GM12865 (cell line): ENCODE results near the gene RNF111.

Experiments
- DNase-seq: peaks from one replicate; pipeline ENCODE4 v3.0.0; 2010; ENCODE audit warnings: low read depth
- H3K4me3 ChIP-seq: 2 replicates; pipeline ENCODE4 v1.5.1; 2011; ENCODE audit warnings: mild to moderate bottlenecking, low read depth, low read length, control low read depth
- TF ChIP-seq, protein P1 (sequence below): IDR thresholded peaks from 2 replicates; pipeline ENCODE4 v1.5.1; 2011; ENCODE audit warnings: low read length, control low read depth, low read depth, inconsistent platforms; ENCODE audit not compliant: insufficient read depth; ENCODE audit errors: missing control alignments

RNF111 gene

GRCh38 chr15:59051873-59052861 lies 64.7 kb downstream of the RNF111 start:
- TF ChIP-seq, protein P1, sequence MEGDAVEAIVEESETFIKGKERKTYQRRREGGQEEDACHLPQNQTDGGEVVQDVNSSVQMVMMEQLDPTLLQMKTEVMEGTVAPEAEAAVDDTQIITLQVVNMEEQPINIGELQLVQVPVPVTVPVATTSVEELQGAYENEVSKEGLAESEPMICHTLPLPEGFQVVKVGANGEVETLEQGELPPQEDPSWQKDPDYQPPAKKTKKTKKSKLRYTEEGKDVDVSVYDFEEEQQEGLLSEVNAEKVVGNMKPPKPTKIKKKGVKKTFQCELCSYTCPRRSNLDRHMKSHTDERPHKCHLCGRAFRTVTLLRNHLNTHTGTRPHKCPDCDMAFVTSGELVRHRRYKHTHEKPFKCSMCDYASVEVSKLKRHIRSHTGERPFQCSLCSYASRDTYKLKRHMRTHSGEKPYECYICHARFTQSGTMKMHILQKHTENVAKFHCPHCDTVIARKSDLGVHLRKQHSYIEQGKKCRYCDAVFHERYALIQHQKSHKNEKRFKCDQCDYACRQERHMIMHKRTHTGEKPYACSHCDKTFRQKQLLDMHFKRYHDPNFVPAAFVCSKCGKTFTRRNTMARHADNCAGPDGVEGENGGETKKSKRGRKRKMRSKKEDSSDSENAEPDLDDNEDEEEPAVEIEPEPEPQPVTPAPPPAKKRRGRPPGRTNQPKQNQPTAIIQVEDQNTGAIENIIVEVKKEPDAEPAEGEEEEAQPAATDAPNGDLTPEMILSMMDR, result no peak
- no peak for DNase-seq
- H3K4me3 ChIP-seq, result no peak overlapping the region

DNA sequence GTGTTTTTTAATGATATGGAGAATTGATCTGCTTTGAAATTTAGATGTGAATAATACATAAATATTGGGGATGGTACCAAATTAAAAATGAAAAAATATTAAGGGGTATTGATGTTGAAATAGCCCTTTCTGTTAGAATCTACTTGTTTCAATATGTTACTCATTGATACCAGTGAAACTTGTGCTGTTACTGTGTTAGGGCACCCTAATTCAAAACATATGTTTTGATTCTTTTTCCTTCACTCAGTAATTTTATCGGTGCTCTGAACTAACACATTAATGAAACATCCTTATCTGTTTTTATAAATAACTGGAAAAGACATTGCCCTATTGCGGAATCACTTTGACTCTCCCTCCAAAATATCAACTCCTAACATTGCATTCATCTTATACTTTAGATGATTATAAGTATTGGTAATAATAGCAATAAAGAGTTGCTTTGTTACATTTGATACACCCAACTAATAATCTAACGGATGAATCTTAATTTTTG lies 65.5 kb downstream of the RNF111 start:
- DNase-seq, result no peak
- no peak overlapping the region for H3K4me3 ChIP-seq
- TF ChIP-seq, protein P1, result no peak

- DNase-seq, result peak; percentile 43
- H3K4me3 ChIP-seq, result no peak overlapping the region
- TF ChIP-seq, protein P1, result no peak
Measured at GRCh38 chr15:59053482-59053881, 66.0 kb downstream of the RNF111 start.

DNA sequence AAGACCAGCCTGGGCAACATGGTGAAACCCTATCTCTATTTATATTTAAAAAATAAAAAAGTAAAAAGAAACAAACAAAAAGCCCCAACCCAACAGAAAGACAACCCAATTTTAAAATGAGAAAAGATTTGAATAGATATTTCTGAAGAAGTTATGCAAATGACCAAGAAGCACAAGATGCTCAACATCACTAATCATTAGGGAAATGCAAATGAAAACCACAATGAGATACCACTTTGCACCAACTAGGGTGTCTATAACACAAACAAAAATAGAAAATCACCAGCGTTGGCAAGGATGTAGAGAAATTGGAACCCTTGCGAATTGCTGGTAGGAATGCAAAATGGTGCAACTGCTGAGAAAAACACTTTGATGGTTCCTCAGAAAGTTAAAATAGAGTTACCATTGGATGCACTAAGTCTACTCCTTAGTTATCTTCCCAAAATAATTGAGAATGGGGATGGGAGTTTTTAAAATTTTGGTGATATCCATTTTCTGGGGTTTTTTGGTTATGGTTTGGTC lies 71.7 kb downstream of the RNF111 start:
- H3K4me3 ChIP-seq, result no peak overlapping the region
- DNase-seq, result peak; percentile 41
- TF ChIP-seq, protein P1, result no peak

DNA sequence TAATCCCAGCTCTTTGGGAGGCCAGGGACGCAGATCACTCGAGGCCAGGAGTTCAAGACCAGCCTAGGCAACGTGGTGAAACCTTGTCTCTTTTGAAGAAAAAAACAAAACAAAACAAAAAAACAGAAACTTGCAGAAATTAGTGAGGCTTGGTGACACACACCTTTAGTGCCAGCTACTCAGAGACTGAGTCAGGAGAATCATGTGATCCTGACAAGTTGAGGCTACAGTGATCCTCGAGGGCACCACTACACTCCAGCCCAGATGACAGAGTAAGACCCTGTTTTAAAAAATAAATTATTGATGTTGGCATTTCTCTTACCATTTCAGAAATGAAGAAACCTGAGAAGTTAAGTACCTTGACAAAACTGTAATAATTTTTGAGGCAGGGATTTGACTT lies 72.9 kb downstream of the RNF111 start:
- TF ChIP-seq, protein P1, result no peak
- no peak overlapping the region for H3K4me3 ChIP-seq
- DNase-seq, result no peak

DNA sequence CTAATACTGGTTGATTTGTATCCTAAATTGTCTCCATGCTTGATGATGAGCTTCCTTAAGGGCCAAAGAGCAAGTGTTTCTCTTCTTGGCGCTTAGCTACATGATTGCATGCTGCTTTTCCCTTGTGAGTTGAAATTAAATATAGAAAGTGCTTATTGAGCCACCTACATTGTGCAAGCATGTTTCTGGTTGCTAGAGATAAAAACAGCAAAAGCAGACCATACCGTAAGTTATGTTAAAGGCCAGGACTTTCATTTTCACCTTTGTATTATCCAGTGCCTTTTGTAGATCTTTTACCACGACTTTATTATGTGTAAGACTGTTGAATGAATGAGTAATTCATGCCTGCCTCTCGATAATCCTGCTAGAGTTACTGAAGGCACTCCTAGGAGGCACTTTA lies 75.6 kb downstream of the RNF111 start:
- peak; percentile 26 for DNase-seq
- TF ChIP-seq, protein P1, result no peak
- H3K4me3 ChIP-seq, result no peak overlapping the region

DNA sequence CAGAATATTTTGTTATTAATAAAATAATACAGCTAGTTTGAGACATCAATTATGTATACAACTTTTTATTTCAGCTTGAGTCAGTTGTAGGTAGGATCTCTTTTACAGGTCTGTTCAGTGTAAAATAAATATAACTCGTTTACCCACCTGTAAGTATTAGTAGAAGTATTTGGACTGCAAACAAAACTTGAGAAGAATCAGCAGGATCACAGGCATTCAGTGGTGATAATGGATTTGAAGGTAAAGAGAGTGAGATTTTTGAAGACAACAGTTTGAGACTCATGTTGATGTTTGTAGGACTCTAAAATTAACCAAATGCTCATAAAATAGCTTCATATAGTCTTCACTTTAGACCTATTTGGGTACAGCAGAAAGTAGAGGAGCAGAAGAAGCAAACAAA lies 82.0 kb downstream of the RNF111 start:
- no peak for DNase-seq
- TF ChIP-seq, protein P1, result no peak
- no peak overlapping the region for H3K4me3 ChIP-seq
